Gastrocnemius medialis (tissue), 4 donors: ENCODE data around the gene PTPA.

Experiments
- CTCF ChIP-seq, 5 experiments: fragments of 450-650 bp in 3 of 5; fragments of 200-600 bp in 2 of 5; sonication (generic) in 2 of 5; IDR thresholded peaks in 4 of 5; conservative IDR thresholded peaks in 1 of 5; 1 replicate in 4 of 5; 2 replicates in 1 of 5; pipeline ENCODE4 v1.5.1; 2016 to 2019; ENCODE audit warnings: antibody characterized with exemption in 5 of 5, mild to moderate bottlenecking in 3 of 5, moderate library complexity in 3 of 5
- POLR2A ChIP-seq, 2 donors: fragments of 450-650 bp; IDR thresholded peaks; one replicate each; pipeline ENCODE4 v1.6.1; 2017; ENCODE audit warnings: antibody characterized with exemption in 2 of 2, mild to moderate bottlenecking in 2 of 2, moderate library complexity in 2 of 2

DNA sequence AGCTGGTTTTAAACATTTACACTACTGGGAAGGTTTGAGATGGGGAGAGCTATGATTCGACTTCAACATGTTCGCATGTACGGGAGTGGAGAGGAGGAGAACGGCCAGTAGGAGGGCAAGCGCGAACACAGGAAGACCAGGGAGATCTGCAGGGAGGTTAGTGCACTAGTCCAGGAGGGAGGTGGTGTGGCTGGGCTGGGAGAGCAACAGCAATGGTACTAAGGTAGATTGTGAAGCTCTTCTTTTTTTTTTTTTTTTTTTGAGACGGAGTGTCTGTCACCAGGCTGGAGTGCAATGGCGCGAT lies 50.3 kb downstream of the PTPA start:
- TF ChIP-seq POLR2A (IDR thresholded peaks at IDR 0.05), result no peak
- no peak for TF ChIP-seq CTCF (IDR thresholded peaks at IDR 0.05 in 4 of 5, conservative IDR thresholded peaks at IDR 0.05 in 1 of 5)
